ACC112 (cell line): ENCODE data around the gene RFPL1.
A peak's percentile ranks its signal among the peaks of the same experiment; 100 is the strongest.

ENCODE experiments used
- H2AFZ ChIP-seq: fragments of 200-600 bp; sonication (generic); one replicate; pipeline ENCODE4 v1.6.0; 2017; ENCODE audit warnings: antibody characterized with exemption, low read length; ENCODE audit not compliant: unreplicated experiment
- H3K27ac ChIP-seq: fragments of 200-600 bp; sonication (generic); 2 replicates; pipeline ENCODE4 v1.5.1; 2014; ENCODE audit warnings: low read depth, mild to moderate bottlenecking, antibody characterized with exemption, low read length, moderate library complexity
- H3K27me3 ChIP-seq: fragments of 200-600 bp; sonication (generic); 2 replicates; pipeline ENCODE4 v1.6.1; 2014; ENCODE audit warnings: mild to moderate bottlenecking, antibody characterized with exemption, low read length, moderate library complexity, mixed read lengths; ENCODE audit not compliant: insufficient read depth
- H3K36me3 ChIP-seq: fragments of 200-600 bp; sonication (generic); 2 replicates; pipeline ENCODE4 v1.6.1; 2016; ENCODE audit warnings: mild to moderate bottlenecking, antibody characterized with exemption, low read length, moderate library complexity, mixed read lengths; ENCODE audit not compliant: insufficient read depth
- H3K4me1 ChIP-seq: fragments of 200-600 bp; sonication (generic); one replicate; pipeline ENCODE4 v1.6.1; 2016; ENCODE audit warnings: low read length, mixed read lengths; ENCODE audit not compliant: insufficient read depth, unreplicated experiment, control insufficient read depth
- H3K4me3 ChIP-seq: fragments of 200-600 bp; sonication (generic); 2 replicates; pipeline ENCODE4 v1.5.1; 2014; ENCODE audit warnings: mild to moderate bottlenecking, low read depth, low read length
- H3K79me2 ChIP-seq: fragments of 200-600 bp; sonication (generic); one replicate; pipeline ENCODE4 v1.6.0; 2016; ENCODE audit warnings: low read length; ENCODE audit not compliant: control insufficient read depth, unreplicated experiment, insufficient read depth

RFPL1 gene

DNA sequence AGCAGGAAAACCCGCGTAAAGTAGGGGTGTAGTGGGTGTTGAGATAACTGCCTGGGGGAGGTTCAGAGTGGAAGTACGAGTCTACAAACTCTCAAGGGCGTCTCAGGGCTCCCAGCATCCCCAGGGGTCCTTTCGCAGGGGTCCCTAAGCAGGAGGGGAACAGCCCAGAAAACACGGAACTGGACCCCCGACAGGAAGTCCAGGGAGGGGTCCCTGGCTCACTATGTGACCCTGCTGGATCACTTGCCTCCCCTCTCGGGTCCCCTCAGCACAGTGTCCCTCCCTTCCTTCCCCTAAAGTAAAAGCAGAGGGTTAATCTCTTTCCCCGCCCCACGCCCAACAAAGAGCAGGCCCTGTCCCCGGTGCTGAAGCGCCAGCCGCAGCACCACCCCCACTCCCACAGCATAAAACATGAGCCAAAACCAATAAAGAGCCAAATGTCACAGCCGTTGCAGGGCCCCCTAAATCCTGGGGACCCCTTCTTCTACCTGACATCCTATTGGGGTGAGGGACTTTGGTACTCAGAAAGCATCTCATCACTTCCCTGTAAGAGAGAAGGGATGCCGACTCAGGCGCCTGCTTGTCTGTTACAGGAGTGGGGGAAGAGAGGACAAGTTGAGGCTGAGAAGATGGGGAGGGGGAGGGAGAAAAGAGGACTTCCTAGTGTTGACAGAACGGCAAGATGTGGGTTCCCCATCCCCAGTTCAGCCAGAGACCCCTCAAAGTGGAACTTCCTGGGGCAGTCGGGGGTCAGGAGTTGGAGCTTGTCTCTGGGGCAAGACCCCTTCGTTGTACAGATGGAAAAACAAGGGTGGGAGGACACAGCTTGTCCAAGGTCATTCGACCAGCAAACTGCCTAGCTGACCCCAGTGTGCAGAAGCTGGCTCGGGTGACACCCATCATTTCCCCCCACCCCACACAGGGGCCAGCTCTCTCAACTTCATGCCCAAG lies 40.2 kb downstream of the RFPL1 start:
- H3K4me1 ChIP-seq, result peaks cover 8% of the 10 kb centered on the region
- no peaks in the 10 kb centered on the region for H3K79me2 ChIP-seq
- no peak overlapping the region for H3K27ac ChIP-seq
- H3K36me3 ChIP-seq, result no peaks in the 10 kb centered on the region
- peaks cover 9% of the 10 kb centered on the region; the same call in 1 of the 2 replicates for H3K27me3 ChIP-seq
- no peak overlapping the region; the same call in 1 of the 2 replicates for H3K4me3 ChIP-seq
- H2AFZ ChIP-seq, result no peak overlapping the region

DNA sequence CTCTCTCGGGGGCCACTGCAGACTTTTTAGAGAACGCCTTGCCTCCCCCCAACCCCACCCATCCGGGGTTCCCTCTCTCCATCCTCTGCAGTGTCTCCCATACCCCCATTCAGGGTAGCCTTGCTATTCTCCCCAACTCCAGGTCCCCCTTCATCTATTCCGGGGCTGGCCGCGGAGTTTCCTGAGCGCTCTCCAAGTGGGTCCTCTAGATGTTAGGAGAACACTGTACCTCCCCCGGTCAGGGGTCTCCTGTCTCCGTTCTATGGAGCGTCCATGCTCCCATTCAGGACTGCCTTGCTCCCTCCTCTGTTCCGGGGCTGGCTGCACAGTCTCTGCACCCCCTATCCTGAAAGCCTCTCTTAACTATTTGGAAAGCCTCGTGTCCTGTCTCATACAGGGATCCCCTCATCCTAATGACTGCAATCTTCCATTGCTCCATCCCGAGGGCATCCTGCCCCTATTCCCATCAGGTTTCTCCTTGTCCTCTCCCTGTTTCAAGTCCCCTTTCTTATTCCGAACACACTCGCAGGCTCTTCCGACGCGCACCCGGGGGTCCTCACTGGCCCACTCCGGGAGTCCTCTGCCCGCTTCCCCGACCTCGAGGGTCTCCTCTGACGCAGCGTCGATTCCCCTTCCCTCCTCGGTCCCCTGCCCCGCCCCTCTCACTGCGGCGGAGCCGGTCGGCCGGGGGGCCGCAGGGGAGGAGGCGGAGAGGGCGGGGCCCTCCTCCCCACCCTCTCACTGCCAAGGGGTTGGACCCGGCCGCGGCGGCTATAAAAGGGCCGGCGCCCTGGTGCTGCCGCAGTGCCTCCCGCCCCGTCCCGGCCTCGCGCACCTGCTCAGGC lies 41.3 kb downstream of the RFPL1 start, which contains the start of gene NEFH:
Gene NEFH (plus strand): TSS at position 802 of the 845 bp plus-strand sequence. CDS start 45 bp downstream, outside the sequence.
- Histone ChIP-seq H3K4me3 (peak within 1 kb of the TSS; percentile 84), H3K36me3 (no peaks in the 10 kb centered on the region), H3K4me1 (peaks cover 8% of the 10 kb centered on the region), H3K27ac (no peak within 1 kb of the TSS), H3K79me2 (no peaks in the 10 kb centered on the region), H3K27me3 (peaks cover 9% of the 10 kb centered on the region; the same call in 1 of the 2 replicates), H2AFZ (peak within 1 kb of the TSS; percentile 25)

DNA sequence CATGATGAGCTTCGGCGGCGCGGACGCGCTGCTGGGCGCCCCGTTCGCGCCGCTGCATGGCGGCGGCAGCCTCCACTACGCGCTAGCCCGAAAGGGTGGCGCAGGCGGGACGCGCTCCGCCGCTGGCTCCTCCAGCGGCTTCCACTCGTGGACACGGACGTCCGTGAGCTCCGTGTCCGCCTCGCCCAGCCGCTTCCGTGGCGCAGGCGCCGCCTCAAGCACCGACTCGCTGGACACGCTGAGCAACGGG lies 41.8 kb downstream of the RFPL1 start:
- Histone ChIP-seq H3K36me3 (no peaks in the 10 kb centered on the region), H2AFZ (peak overlapping the region; percentile 25), H3K4me3 (peak overlapping the region; percentile 84), H3K27ac (no peak overlapping the region), H3K79me2 (no peaks in the 10 kb centered on the region), H3K27me3 (peaks cover 9% of the 10 kb centered on the region; the same call in 1 of the 2 replicates), H3K4me1 (peaks cover 8% of the 10 kb centered on the region)

DNA sequence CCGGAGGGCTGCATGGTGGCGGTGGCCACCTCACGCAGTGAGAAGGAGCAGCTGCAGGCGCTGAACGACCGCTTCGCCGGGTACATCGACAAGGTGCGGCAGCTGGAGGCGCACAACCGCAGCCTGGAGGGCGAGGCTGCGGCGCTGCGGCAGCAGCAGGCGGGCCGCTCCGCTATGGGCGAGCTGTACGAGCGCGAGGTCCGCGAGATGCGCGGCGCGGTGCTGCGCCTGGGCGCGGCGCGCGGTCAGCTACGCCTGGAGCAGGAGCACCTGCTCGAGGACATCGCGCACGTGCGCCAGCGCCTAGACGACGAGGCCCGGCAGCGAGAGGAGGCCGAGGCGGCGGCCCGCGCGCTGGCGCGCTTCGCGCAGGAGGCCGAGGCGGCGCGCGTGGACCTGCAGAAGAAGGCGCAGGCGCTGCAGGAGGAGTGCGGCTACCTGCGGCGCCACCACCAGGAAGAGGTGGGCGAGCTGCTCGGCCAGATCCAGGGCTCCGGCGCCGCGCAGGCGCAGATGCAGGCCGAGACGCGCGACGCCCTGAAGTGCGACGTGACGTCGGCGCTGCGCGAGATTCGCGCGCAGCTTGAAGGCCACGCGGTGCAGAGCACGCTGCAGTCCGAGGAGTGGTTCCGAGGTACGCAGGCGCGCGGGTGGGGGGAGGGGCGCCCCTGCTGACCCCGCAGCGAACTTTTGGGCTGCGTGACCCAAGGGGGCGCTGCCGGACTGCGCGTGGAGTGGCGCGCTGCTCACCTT lies 42.3 kb downstream of the RFPL1 start:
- Histone ChIP-seq H3K4me3 (peak overlapping the region; percentile 84), H3K4me1 (peaks cover 8% of the 10 kb centered on the region), H3K27me3 (peaks cover 9% of the 10 kb centered on the region; the same call in 1 of the 2 replicates), H2AFZ (peak overlapping the region; percentile 25), H3K79me2 (no peaks in the 10 kb centered on the region), H3K27ac (no peak overlapping the region), H3K36me3 (no peaks in the 10 kb centered on the region)

DNA sequence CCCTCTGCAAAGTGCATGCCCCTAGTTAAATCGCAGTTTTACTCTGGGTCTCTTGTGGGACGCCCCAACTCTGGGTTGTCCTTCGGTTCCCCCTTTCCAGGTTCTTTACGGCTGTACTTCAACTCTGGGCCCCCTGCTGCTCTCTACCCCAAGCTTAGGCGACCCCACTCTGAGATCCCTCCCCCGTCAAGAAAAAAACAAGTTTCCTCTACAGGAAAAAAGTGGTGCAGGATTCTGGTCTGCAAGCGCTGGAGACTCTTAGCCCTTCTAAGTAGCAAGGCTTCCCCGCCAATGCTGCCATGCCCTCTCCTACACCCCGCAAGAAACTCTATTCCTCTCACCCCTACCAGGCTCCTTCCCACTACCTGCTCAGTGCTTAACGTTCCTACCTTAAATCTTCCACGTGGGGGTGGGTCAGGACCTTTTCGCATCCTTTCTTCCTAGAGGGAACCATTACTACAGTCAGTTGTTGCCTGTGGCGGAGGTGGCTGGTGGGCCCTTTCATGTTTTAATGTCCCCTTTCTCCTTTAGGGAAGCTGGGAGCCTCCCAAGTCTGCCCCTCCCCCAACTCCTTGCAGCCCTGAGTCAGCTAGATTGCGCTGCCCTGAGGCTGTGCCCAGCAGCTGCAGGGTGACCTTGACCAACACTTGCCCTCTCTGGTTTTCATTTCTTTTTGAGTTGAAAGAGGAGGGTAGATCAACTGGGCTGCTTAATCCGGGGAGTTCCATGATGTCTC lies 43.0 kb downstream of the RFPL1 start:
- Histone ChIP-seq H3K79me2 (no peaks in the 10 kb centered on the region), H3K36me3 (no peaks in the 10 kb centered on the region), H3K4me3 (peak overlapping the region; percentile 84), H3K27ac (no peak overlapping the region), H2AFZ (peak overlapping the region; percentile 18), H3K27me3 (peaks cover 9% of the 10 kb centered on the region; the same call in 1 of the 2 replicates), H3K4me1 (peaks cover 8% of the 10 kb centered on the region)

DNA sequence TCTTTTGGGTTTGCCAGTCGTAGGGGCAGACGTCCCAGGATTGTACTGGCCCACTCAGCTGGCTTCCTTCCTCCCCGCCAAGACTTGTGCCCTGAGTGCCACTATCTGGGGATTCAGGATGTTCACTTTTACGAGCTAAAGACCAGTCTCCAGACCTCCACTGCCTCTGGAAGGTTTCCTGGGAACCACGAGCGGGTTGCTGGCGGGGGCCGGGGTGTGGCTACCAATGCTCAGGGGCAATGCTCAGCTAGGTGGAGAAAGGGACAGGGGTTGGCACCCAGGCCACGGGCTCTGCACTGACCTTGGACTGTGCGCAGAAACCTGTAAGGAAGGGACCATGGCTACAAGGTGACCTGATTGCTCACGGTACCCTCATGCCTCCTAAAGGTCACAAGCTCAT lies 43.9 kb downstream of the RFPL1 start:
- Histone ChIP-seq H3K36me3 (no peaks in the 10 kb centered on the region), H3K79me2 (no peaks in the 10 kb centered on the region), H3K4me3 (peak overlapping the region; percentile 84; the same call in 1 of the 2 replicates), H2AFZ (no peak overlapping the region), H3K4me1 (peaks cover 8% of the 10 kb centered on the region), H3K27me3 (peaks cover 9% of the 10 kb centered on the region; the same call in 1 of the 2 replicates), H3K27ac (no peak overlapping the region)

DNA sequence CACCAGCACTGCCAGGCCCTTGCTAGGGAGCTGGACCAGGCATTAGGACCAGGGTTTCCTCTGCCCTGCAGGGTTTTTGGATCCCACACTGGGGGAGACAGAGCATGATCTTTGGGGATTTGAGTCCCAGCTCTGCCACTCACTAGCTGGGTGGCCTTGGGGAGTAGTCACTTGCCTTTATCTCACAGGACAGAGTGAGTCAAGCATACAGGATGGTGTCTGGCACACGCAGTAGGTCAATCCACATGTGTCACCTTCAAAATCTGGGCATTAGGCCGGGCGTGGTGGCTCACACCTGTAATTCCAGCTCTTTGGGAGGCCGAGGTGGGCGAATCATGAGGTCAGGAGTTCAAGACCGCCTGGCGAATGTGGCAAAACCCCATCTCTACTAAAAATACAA lies 44.3 kb downstream of the RFPL1 start:
- Histone ChIP-seq H2AFZ (no peak overlapping the region), H3K79me2 (no peaks in the 10 kb centered on the region), H3K4me3 (no peak overlapping the region), H3K27me3 (peaks cover 9% of the 10 kb centered on the region; the same call in 1 of the 2 replicates), H3K36me3 (no peaks in the 10 kb centered on the region), H3K4me1 (peaks cover 8% of the 10 kb centered on the region), H3K27ac (no peak overlapping the region)

DNA sequence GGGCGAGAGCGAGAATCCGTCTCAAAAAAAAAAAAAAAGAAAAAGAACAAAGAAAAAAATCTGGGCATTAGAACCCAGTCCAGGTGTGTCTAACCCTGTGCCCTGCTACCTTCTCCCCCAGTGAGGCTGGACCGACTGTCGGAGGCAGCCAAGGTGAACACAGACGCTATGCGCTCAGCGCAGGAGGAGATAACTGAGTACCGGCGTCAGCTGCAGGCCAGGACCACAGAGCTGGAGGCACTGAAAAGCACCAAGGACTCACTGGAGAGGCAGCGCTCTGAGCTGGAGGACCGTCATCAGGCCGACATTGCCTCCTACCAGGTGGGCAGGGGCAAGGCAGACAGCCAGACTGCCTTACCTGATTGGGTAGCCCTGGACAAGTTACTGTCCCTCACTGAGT lies 44.9 kb downstream of the RFPL1 start:
- no peaks in the 10 kb centered on the region for H3K79me2 ChIP-seq
- no peak overlapping the region for H3K4me3 ChIP-seq
- no peak overlapping the region for H2AFZ ChIP-seq
- H3K27me3 ChIP-seq, result peaks cover 9% of the 10 kb centered on the region; the same call in 1 of the 2 replicates
- no peak overlapping the region for H3K27ac ChIP-seq
- no peaks in the 10 kb centered on the region for H3K36me3 ChIP-seq
- peaks cover 8% of the 10 kb centered on the region for H3K4me1 ChIP-seq

DNA sequence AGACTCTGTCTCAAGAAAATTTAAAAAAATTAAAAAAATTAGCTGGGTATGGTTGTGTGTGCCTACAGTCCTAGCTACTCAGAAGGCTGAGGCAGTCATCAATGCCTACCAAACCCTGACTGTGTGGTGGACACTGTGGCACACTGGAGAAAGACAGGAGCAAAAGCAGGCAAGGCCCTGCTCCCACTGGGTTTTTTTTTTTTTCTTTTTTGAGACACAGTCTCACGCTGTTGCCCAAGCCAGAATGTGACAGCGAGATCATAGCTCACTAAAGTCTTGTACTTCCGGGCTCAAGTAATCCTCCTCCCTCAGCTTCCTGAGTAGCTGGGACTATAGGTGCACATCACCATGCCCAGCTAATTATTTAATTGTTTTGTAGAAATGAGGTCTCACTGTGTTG lies 46.3 kb downstream of the RFPL1 start:
- H3K27ac ChIP-seq, result no peak overlapping the region
- H3K27me3 ChIP-seq, result peaks cover 9% of the 10 kb centered on the region; the same call in 1 of the 2 replicates
- no peak overlapping the region for H2AFZ ChIP-seq
- no peak overlapping the region for H3K4me3 ChIP-seq
- H3K36me3 ChIP-seq, result no peaks in the 10 kb centered on the region
- no peaks in the 10 kb centered on the region for H3K79me2 ChIP-seq
- H3K4me1 ChIP-seq, result peaks cover 5% of the 10 kb centered on the region
